Eye (tissue), 1 donor: ENCODE data around the gene SESN1.
"Not testable (repeated sequence)": the region's sequence is repeated elsewhere in the genome, so short reads cannot be mapped to it uniquely, and the experiment has no call there.

Experiments used
- DNase-seq: peaks from one replicate; pipeline ENCODE4 v3.0.0-alpha.2; 2015

SESN1 gene

GRCh38 chr6:109093732-109094415, 772 bp downstream of the SESN1 start:
- DNase-seq, result no peak

GRCh38 chr6:109092074-109092473, 2.6 kb downstream of the SESN1 start:
- DNase-seq, result no peak

DNA sequence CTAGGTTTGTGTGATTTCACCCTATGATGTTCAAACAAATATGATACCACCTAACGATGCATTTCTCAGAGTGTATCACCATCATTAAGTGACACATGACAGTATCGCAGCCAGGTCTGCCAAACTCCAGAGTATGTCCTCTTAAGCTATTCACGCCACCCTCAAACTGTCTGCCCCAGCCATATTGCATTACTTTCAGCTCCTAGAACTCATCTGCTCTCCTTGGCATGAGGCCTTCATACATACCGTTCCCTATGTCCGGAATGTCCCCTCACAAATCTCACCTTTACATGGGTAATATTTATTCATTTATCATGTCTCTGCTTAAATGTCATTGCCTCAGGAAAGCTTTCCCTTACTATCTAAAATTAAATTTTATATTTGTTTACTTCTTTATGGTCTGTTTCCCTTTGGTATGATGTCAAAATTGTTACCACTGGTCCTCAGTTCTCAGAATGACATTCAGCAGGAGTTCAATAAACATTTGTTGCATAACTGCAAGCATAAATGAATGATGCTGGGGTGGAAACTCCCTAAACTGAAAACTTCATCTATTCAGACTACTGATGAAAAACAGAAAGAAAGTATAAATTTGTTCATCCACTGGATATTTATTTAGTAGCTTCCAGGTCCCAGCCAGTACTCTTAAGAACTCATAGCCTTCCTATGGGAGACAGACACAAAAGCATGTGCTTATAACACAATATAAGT, 3.2 kb downstream of the SESN1 start:
- no peak for DNase-seq

DNA sequence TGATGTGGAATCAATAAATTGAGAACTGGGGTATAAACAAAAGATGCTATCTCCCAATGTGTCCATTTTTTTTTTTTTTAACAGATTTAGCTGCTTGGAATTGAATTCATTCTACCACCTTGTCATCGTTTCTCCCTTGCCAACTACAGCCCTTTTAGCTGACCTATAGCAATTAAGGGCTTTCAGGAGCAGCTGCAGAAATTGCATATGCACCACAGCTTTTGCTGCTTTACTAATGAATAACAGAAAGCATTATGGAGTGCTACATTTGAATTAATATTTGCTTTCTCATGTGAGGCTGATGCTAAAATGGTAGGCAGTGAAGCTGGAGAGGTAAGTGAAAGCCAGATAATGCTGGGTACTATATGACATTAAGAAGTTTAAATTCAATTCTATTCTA, 5.7 kb downstream of the SESN1 start:
- no peak for DNase-seq

GRCh38 chr6:109087661-109088264, 6.9 kb downstream of the SESN1 start:
- DNase-seq, result no peak

- DNase-seq, result not testable (repeated sequence)
Observed at GRCh38 chr6:109084146-109084545, 10.5 kb downstream of the SESN1 start.

- no peak for DNase-seq
Observed at GRCh38 chr6:109083657-109084056, 11.0 kb downstream of the SESN1 start.

GRCh38 chr6:109082188-109082577, 12.5 kb downstream of the SESN1 start:
- DNase-seq, result no peak

GRCh38 chr6:109081516-109082187, 13.0 kb downstream of the SESN1 start:
- DNase-seq, result no peak

DNA sequence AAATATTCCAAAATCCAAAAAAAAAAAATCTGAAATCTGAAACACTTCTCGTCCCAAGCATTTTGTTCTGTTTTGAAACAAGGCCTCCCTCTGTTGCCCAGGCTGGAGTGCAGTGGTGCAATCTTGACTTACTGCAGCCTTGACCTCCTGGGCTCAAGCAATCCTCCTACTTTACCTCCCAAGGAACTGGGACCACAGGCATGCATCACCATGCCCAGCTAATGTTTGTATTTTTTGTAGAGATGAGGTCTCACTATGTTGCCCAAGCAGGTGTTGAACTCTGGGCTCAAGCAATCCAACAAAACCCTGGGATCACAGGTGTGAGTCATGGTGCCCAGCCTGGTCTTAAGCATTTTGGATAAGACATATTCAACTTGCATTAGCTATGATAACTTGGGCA, 13.6 kb downstream of the SESN1 start:
- DNase-seq, result no peak

DNA sequence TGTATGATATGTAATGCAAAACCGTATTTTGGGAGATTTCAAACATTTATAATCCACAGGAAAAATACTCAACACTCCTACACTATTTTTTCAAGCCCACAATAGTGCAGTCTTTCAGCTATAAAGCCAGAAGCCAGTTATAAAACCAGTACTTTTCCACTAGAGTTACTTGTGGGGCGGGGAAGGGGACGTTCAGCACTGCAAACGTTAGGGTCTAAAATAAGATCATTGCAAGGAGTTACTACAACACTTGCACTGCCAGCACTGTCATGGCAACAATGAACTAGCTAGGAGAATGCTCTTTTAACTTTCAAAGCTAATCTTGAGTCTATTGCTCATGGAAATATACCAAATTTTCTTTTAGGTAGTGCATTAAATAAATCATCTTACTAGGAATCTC, 14.7 kb downstream of the SESN1 start:
- DNase-seq, result no peak

DNA sequence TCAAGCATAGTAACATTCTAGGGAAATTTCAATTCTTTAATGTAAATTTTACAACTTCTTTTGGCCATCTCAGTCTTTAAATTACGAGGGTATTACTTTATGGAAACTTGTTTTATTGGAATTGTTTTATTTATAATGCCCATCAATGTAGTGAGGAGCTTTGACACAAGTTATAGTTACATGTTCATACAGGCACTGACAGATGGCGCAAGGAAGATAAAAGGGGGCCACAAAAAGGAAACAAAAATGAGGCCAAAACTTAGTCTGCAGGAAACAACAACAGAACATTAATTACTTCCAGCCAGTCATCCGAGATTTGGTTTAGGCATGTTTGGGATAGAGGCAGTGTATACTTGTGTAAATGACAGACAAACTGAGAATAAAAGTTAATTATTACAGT, 18.3 kb downstream of the SESN1 start:
- DNase-seq, result peak; percentile 46

- peak; percentile 40 for DNase-seq
Observed at GRCh38 chr6:109075934-109076333, 18.7 kb downstream of the SESN1 start.

GRCh38 chr6:109074133-109074415, 20.6 kb downstream of the SESN1 start:
- DNase-seq, result no peak

DNA sequence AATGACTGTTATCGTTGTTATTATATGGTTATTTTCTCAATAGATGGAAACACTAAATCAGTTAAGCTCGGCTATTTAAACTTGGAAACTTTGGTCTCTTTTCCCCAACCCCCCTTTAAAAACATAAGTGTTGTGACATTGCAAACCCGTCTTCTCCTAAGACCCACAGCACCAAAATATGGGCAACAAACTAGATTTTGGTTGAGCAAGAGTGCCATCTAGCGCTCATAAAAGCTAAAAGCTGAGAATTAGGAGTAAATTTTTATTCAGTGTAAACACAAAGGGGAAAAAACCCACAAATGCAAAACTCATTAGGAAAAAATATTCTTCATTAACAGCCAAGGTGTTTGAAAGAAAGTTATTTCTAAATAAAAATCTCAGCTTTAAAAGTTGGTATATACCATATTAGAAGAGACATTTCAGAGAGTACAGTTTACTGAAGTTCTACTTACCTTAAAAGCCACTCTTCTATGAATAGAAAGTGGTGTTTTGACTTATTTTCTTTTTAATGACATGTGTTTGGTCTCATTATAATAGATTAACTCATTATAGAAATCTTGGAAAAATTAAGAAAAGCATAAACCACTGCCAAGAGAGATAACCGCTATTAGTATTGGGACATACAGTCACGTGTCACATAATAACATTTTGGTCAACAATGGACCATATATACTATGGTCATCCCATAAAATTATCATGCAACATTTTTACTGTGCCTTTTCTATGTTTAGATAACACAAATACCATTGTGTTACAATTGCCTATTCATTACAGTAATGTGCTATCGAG, 21.1 kb downstream of the SESN1 start:
- DNase-seq, result peak; percentile 91

DNA sequence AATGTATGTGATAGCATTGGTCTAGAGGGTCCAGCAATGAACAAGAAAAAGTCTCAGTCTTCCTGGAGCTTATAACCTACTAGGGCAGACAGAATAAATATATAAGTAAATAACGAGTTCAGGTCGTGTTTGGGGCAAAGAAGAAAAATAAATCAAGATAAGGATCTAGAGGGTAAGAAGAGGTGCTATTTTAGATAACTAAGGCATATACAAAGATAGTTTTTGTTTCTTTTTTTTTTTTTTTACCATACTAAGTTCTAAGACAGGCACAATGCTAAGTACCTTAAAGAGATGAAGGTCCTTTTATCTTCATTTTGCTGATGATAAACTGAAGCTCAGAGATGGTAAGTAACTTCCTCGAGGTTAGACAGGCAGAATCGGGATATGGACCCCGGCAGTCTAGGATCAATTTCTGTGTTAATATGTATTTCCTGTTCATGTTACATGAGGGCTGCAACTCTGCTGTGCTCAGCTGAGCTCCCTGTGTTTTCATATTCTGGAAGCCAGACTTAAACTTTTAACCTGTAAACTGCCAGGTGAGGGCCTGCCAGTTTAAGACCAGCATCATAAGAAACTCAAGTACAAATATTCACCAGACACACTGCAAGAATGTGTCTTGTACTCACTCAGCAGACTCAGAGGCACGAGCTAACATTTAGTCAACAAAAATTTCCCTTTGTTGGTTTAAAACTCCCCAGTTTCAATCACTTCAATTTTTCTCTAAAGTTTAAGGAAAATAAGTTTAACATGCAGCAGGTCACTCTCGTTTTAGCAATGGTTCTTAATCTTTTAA, 23.3 kb downstream of the SESN1 start:
- DNase-seq, result no peak

GRCh38 chr6:109069746-109070145, 24.9 kb downstream of the SESN1 start:
- DNase-seq, result no peak

GRCh38 chr6:109062767-109063352, 31.8 kb downstream of the SESN1 start:
- no peak for DNase-seq

DNA sequence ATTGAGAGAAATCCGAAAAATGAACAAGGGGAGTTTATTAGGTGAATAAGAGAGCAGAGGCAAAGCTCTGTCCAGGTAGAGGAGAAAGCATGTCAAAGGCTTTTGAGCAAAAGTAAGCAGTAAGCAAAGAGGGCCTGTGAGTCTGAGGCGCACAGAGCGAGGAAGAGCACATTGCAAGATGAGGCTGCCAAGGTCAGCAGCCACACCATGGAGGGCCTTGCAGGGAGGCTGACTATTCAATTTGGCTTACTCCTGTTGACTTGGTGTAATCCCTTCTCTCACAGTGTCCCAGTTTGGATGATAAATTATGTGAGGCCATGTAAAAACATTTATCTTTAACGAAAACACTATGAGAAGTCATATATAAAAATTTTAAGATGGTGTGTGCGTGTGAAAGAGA, 32.4 kb downstream of the SESN1 start:
- DNase-seq, result no peak

- peak; percentile 54 for DNase-seq
Observed at GRCh38 chr6:109060571-109060970, 34.1 kb downstream of the SESN1 start.

DNA sequence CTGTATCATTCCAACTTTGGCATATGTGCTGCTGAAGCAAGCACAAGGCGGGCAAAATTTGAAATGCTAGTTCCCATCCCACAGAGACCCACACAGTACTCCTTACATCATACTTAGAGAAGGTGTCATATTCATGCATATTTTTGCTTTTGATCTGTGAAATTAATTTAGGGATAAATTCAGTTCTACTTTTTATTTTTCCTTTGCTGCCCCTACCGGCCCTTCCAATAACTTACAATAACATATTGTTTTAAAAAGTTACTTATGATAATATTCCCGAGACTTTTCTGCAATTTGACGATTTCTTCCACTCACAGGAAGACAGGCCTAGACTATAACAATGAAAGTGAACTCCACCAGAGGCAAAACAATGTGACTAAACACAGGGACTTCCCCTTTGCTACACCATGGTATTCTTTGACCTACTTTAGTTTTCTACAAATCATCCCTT, 35.0 kb downstream of the SESN1 start:
- peak; percentile 66 for DNase-seq

DNA sequence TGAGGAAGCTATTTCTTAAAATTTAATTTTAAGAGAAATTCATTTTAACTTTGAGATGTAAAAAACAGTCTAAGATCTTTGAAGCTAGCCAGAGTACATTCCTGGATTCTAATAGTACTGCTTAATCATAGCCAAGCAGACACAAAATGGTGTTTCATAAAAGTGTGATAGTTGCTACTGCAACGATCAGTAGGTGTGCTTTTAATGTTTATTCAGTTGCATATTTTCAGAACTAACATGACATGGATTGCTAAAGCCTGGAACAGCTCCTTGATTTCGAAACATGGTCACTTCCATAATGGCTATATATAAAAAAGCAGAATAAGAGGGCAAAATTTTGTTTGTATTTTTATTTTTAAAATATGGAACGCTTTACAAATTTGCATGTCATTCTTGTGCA, 35.5 kb downstream of the SESN1 start:
- DNase-seq, result no peak
